BE2C (cell line): ENCODE data around the gene ANGPTL4.
"Not testable (repeated sequence)": the region's sequence is repeated elsewhere in the genome, so short reads cannot be mapped to it uniquely, and the experiment has no call there.

Experiments used
- DNase-seq: peaks from one replicate; pipeline ENCODE4 v3.0.0-alpha.2; 2020
- H3K27me3 ChIP-seq: fragments of 250-450 bp; sonication (Bioruptor Pico); 2 replicates; pipeline ENCODE4 v1.5.1; 2020; ENCODE audit warnings: mild to moderate bottlenecking
- H3K36me3 ChIP-seq: fragments of 250-450 bp; sonication (Bioruptor Pico); 2 replicates; pipeline ENCODE4 v1.5.1; 2020; ENCODE audit warnings: mild to moderate bottlenecking
- H3K4me1 ChIP-seq: fragments of 250-450 bp; sonication (Bioruptor Pico); 2 replicates; pipeline ENCODE4 v1.5.1; 2020
- H3K4me3 ChIP-seq: 2 replicates; pipeline ENCODE4 v1.5.1; 2011; ENCODE audit warnings: low read depth, low read length
- H3K9me3 ChIP-seq: fragments of 250-450 bp; sonication (Bioruptor Pico); 2 replicates; pipeline ENCODE4 v1.5.1; 2020
- CTCF ChIP-seq: IDR thresholded peaks from 2 replicates; pipeline ENCODE4 v1.5.1; 2012; ENCODE audit warnings: mild to moderate bottlenecking, low read depth, low read length

ANGPTL4 gene

GRCh38 chr19:8371011-8371804 is 7.3 kb downstream of the ANGPTL4 start:
- H3K36me3 ChIP-seq = no peaks in the 10 kb centered on the region
- no peak for DNase-seq

GRCh38 chr19:8373867-8374813 is 10.2 kb downstream of the ANGPTL4 start:
- Histone ChIP-seq H3K4me1 (peaks cover 5% of the 10 kb centered on the region; the same call in 1 of the 2 replicates), H3K36me3 (no peaks in the 10 kb centered on the region), H3K27me3 (no peaks in the 10 kb centered on the region), H3K4me3 (no peak overlapping the region), H3K9me3 (no peaks in the 10 kb centered on the region)
- no peak for DNase-seq
- TF ChIP-seq CTCF = no peak

More at GRCh38 chr19:8371011-8371804, 7.3 kb downstream of the ANGPTL4 start:
- Histone ChIP-seq H3K9me3 (no peaks in the 10 kb centered on the region), H3K4me1 (peaks cover 12% of the 10 kb centered on the region), H3K4me3 (no peak overlapping the region), H3K27me3 (no peaks in the 10 kb centered on the region)
- no peak for TF ChIP-seq CTCF

- H3K4me3 ChIP-seq, H3K36me3 ChIP-seq, H3K27me3 ChIP-seq, DNase-seq, H3K9me3 ChIP-seq, H3K4me1 ChIP-seq: not testable (repeated sequence)
These were observed 11.8 kb downstream of the ANGPTL4 start for GRCh38 chr19:8375766-8376165.

GRCh38 chr19:8376373-8376974 is 12.5 kb downstream of the ANGPTL4 start:
- H3K4me3 ChIP-seq, H3K4me1 ChIP-seq, H3K36me3 ChIP-seq, H3K9me3 ChIP-seq, H3K27me3 ChIP-seq, DNase-seq: not testable (repeated sequence)

- H3K4me3 ChIP-seq = no peak overlapping the region
- no peak for TF ChIP-seq CTCF
- no peak for DNase-seq
- H3K9me3 ChIP-seq = no peaks in the 10 kb centered on the region
- no peaks in the 10 kb centered on the region for H3K36me3 ChIP-seq
- H3K27me3 ChIP-seq = no peaks in the 10 kb centered on the region
- no peaks in the 10 kb centered on the region for H3K4me1 ChIP-seq
These were observed 13.6 kb downstream of the ANGPTL4 start for GRCh38 chr19:8377598-8377997.

- not testable (repeated sequence) for H3K36me3 ChIP-seq, DNase-seq, H3K27me3 ChIP-seq, H3K9me3 ChIP-seq, H3K4me3 ChIP-seq, H3K4me1 ChIP-seq
These were observed 15.4 kb downstream of the ANGPTL4 start for GRCh38 chr19:8379156-8379891.

GRCh38 chr19:8384569-8384968 is 20.6 kb downstream of the ANGPTL4 start:
- not testable (repeated sequence) for H3K4me1 ChIP-seq, H3K4me3 ChIP-seq, DNase-seq, H3K27me3 ChIP-seq, H3K36me3 ChIP-seq, H3K9me3 ChIP-seq

- not testable (repeated sequence) for H3K36me3 ChIP-seq, DNase-seq, H3K27me3 ChIP-seq, H3K4me3 ChIP-seq, H3K9me3 ChIP-seq, H3K4me1 ChIP-seq
These were observed 21.1 kb downstream of the ANGPTL4 start for GRCh38 chr19:8385103-8385502.

GRCh38 chr19:8385566-8385965 is 21.6 kb downstream of the ANGPTL4 start:
- H3K36me3 ChIP-seq, DNase-seq, H3K4me3 ChIP-seq, H3K9me3 ChIP-seq, H3K4me1 ChIP-seq, H3K27me3 ChIP-seq: not testable (repeated sequence)

- not testable (repeated sequence) for H3K9me3 ChIP-seq, H3K27me3 ChIP-seq, H3K4me3 ChIP-seq, H3K36me3 ChIP-seq, H3K4me1 ChIP-seq, DNase-seq
These were observed 22.5 kb downstream of the ANGPTL4 start for GRCh38 chr19:8386419-8386818.
